Smooth muscle cell of bladder (primary cell): ENCODE data around the gene AIMP2. TPM values are rescaled to one million over a fixed set of nuclear protein-coding genes. Genes with fewer than 3 reads are reported as not detected.

Experiments
- total RNA-seq: library from RNA; depleted of rRNA; stranded (reverse); fragments of >200 nt; gene quantifications from 2 replicates; pipeline ENCODE4 v1.2.3, GENCODE V29; 2014

AIMP2 gene
- total RNA-seq, result 36.9 and 39.8 TPM in 2 replicates

DNA sequence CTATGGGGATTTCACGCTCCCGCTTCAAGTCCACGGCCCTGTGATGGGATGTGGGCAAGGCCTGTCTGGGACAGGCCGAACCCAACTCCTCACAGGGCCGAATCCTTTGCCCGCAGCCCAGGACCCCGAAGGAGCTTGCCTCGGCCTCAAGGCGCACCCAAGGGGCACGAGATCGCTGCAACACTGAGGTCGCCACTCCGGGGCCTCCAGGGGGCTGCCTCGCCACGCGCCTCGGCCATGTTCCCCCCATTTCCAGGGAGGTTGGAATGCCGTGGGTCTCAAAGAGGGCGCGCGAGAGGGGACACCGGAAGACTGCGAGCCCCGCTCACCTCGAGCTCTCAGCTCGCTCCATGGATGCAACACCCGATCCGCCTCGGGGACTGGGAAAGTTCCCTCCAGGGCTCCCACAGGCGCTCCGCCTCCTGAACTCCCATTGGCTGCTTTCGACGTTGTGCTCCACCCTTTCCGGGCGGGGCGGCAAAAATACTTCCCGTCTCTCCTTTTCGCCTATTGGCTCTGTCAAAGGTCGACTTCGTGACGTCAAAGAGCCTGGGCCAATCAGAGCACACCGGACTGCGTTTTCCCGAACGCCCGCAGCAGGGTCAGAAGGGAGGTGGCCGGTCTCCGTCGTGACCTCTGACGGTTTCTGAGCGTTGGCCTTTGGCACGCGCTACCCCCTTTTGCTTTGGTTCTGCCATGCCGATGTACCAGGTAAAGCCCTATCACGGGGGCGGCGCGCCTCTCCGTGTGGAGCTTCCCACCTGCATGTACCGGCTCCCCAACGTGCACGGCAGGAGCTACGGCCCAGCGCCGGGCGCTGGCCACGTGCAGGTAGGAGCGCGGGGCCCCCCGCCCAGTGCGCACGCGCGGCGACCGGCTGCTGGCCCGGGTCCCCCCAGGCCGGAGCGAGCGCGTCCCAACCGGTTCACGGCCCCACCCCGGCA is at the start of gene AIMP2, which contains the start of gene PMS2:
AIMP2 (plus strand) TSS at position 605 of the 944 bp plus-strand sequence; CDS start at position 697, 92 bp downstream.
PMS2 (minus strand) TSS at position 382 of the 944 bp plus-strand sequence; CDS start at position 352, 30 bp downstream.

DNA sequence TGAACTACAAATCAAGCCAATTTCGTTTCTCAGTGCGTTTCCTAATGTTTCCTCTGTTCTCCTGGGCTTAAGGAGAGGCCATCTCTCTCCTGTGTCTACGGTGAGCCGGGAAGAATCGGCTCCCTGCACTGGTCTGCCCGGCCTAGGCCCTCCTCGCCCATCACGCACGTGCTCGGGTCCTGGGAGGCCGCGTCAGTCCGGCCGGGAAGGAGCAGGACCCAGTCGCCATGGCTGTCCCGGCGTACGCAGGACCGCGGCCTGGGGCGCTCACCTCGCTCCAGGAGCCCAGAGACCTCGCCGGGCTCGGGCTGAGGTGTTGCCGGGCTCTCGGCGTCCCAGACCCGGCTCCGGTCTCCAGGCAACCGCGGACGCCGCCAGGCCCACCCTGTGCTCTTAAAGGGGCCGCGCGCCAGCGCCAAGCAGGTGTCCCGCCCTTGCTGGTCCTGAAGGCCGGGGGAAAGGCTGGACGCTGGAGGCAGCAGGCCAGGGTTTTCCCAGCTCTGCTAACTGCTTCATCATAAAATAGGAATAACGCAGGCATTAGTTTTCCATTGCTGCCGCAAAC is 38.6 kb upstream of the AIMP2 start, which contains the start of gene RSPH10B:
RSPH10B (minus strand) TSS at position 343 of the 565 bp plus-strand sequence. CDS start 3,573 bp downstream, outside the sequence.

GRCh38 chr7:6030988-6031387 is 21.9 kb downstream of the AIMP2 start, which contains the start of gene ANKRD61:
ANKRD61 (plus strand) TSS chr7:6031376; CDS start chr7:6031376, 0 bp downstream.

Other genes starting within 250 kb of the AIMP2 start
- 29.7 and 30.6 TPM in 2 replicates for gene RNF216, start 227.6 kb upstream of the AIMP2 start, total RNA-seq
- not detected in 2 replicates for gene OCM, start 128.5 kb upstream of the AIMP2 start, total RNA-seq
- 22.9 and 24.7 TPM in 2 replicates for gene CCZ1, start 110.5 kb upstream of the AIMP2 start, total RNA-seq
- 0.09 TPM in 1 of 2 replicates, not detected in the other for gene RSPH10B, start 38.6 kb upstream of the AIMP2 start, total RNA-seq
- gene PMS2, start 223 bp upstream of the AIMP2 start, total RNA-seq, result 22.6 and 23.0 TPM in 2 replicates
- gene ANKRD61, start 22.1 kb downstream of the AIMP2 start, total RNA-seq, result not detected in 2 replicates
- 39.7 and 50.5 TPM in 2 replicates for gene EIF2AK1, start 49.9 kb downstream of the AIMP2 start, total RNA-seq
- 1.8 and 2.5 TPM in 2 replicates for gene USP42, start 95.7 kb downstream of the AIMP2 start, total RNA-seq